Gastrocnemius medialis (tissue), 4 donors: ENCODE results near the gene DDX39A.

Experiments
- CTCF ChIP-seq, 5 experiments: fragments of 450-650 bp in 3 of 5; fragments of 200-600 bp in 2 of 5; sonication (generic) in 2 of 5; IDR thresholded peaks in 4 of 5; conservative IDR thresholded peaks in 1 of 5; 1 replicate in 4 of 5; 2 replicates in 1 of 5; pipeline ENCODE4 v1.5.1; 2016 to 2019; ENCODE audit warnings: antibody characterized with exemption in 5 of 5, mild to moderate bottlenecking in 3 of 5, moderate library complexity in 3 of 5
- POLR2A ChIP-seq, 2 donors: fragments of 450-650 bp; IDR thresholded peaks; one replicate each; pipeline ENCODE4 v1.6.1; 2017; ENCODE audit warnings: antibody characterized with exemption in 2 of 2, mild to moderate bottlenecking in 2 of 2, moderate library complexity in 2 of 2

GRCh38 chr19:14383661-14384555 lies 35.2 kb downstream of the DDX39A start:
- TF ChIP-seq CTCF (IDR thresholded peaks at IDR 0.05 in 4 of 5, conservative IDR thresholded peaks at IDR 0.05 in 1 of 5) (no peak), POLR2A (IDR thresholded peaks at IDR 0.05) (no peak)
